GM21515 (cell line): Measurements from ENCODE around the gene HMMR.
"Not testable (repeated sequence)": the region's sequence is repeated elsewhere in the genome, so short reads cannot be mapped to it uniquely, and the experiment has no call there.

Experiments
- ATAC-seq: cut with Tn5 transposase; IDR thresholded peaks from one replicate; pipeline ENCODE4 v1.9.1; 2021; ENCODE audit not compliant: unreplicated experiment

HMMR gene

GRCh38 chr5:163505368-163506094, 45.1 kb downstream of the HMMR start, which contains the start of gene MAT2B:
TSS of gene MAT2B (plus strand) at chr5:163505619. CDS start at chr5:163505687, 68 bp downstream.
- ATAC-seq: peak; percentile 91

GRCh38 chr5:163506095-163506457, 45.6 kb downstream of the HMMR start:
- peak; percentile 11 for ATAC-seq

- ATAC-seq: no peak
Observed at GRCh38 chr5:163506726-163507125, 46.3 kb downstream of the HMMR start.

- ATAC-seq: no peak
Observed at GRCh38 chr5:163508753-163509152, 48.3 kb downstream of the HMMR start.

- ATAC-seq: no peak
Observed at GRCh38 chr5:163509291-163509951, 49.0 kb downstream of the HMMR start.

GRCh38 chr5:163512526-163512925, 52.1 kb downstream of the HMMR start:
- ATAC-seq: no peak

GRCh38 chr5:163525096-163525495, 64.7 kb downstream of the HMMR start:
- ATAC-seq: no peak

GRCh38 chr5:163529698-163530097, 69.3 kb downstream of the HMMR start:
- no peak for ATAC-seq

- no peak for ATAC-seq
Observed at GRCh38 chr5:163531272-163531671, 70.8 kb downstream of the HMMR start.

GRCh38 chr5:163532171-163533084, 72.0 kb downstream of the HMMR start:
- no peak for ATAC-seq

GRCh38 chr5:163533223-163533622, 72.8 kb downstream of the HMMR start:
- ATAC-seq: no peak

- ATAC-seq: no peak
Observed at GRCh38 chr5:163534492-163535094, 74.2 kb downstream of the HMMR start.

- ATAC-seq: no peak
Observed at GRCh38 chr5:163535290-163535689, 74.9 kb downstream of the HMMR start.

GRCh38 chr5:163536442-163536841, 76.0 kb downstream of the HMMR start:
- not testable (repeated sequence) for ATAC-seq

GRCh38 chr5:163540696-163541095, 80.3 kb downstream of the HMMR start:
- no peak for ATAC-seq
